ENCODE results near the gene P3H2.

DNA sequence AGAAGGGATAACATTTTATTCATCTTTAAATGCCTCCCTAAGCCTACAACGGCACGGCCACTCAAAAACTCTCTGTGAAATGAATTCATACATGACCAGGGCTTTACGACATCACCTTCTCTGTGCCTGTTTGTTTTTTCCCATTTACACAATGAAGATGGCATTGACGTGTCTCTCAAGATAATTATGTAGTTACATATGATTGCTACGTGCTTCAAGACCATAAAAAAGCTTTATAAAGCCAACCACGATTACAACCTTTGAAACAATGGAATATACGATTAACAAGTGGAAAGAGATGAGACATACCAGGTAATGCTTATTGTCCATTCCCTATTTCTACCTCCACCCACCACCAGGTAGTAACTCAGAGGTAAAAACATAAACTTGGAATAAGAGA is 168.4 kb downstream of the P3H2 start:
- no peak for TF ChIP-seq POLR2AphosphoS5 (IDR thresholded peaks at IDR 0.05; ENCODE audit: borderline replicate concordance, low read depth, low read length)
- no peak for TF ChIP-seq EZH2 (IDR thresholded peaks at IDR 0.05)
- no peak for TF ChIP-seq FOXP2 (optimal IDR thresholded peaks at IDR 0.05; ENCODE audit: control extremely low read depth, extremely low read length, insufficient read depth)
